HG03196 (cell line): ENCODE data around the gene KCNA4.
"Not testable (repeated sequence)": the region's sequence is repeated elsewhere in the genome, so short reads cannot be mapped to it uniquely, and the experiment has no call there.

Source experiments
- ATAC-seq: cut with Tn5 transposase; IDR thresholded peaks from one replicate; pipeline ENCODE4 v1.9.1; 2021; ENCODE audit not compliant: unreplicated experiment

Gene KCNA4

DNA sequence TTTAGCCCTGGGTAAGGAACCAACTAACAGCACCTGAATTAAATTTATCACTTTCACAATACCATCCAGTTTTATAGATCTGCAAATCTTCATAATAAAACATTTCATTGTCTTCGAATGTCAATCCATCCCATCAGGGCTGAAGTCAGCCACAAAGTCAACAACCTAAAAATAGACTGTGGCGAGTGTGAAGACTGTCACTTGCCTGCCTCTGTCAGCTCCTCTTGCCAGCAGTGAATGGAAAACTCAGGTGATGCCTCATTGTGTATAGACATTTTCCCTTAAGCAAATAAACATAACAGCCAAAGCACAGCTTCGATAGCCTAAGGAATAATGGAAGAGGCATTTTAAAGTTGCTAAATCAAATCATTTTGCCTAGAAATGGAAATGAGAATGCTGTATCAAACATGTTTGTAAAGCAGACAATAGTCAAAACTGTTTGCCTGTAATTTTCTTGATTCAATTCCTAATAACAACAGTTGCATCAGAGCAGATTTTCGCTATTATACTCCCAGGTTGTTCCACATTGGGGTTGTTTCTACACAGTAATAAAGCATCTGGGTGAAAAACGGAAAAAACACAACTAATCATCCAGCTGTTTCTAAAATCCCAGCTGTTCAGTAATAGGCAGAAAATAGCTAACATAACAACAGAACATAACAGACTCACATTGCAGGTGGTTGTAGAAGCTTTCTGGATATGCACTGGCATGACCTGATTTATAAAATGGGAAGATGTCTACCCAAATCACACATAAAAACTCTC, 15.7 kb downstream of the KCNA4 start:
- no peak for ATAC-seq

DNA sequence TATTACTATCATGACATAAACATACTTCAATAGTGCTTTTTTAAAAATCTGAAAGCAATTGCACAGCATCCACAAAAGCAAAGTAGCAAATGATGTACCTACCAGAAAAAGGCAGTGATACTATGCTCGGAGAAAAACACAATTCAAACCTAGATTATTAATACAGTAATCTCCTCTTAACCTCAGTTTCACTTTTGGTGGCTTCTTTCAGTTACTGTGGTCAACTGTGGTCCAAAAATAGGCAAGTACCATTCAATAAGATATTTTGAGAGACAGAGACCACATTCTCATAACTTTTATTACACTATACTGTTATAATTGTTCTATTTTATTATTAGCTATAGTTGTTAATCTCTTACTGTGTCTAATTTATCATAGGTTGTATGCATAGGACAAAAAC, 20.8 kb downstream of the KCNA4 start:
- ATAC-seq, result no peak

DNA sequence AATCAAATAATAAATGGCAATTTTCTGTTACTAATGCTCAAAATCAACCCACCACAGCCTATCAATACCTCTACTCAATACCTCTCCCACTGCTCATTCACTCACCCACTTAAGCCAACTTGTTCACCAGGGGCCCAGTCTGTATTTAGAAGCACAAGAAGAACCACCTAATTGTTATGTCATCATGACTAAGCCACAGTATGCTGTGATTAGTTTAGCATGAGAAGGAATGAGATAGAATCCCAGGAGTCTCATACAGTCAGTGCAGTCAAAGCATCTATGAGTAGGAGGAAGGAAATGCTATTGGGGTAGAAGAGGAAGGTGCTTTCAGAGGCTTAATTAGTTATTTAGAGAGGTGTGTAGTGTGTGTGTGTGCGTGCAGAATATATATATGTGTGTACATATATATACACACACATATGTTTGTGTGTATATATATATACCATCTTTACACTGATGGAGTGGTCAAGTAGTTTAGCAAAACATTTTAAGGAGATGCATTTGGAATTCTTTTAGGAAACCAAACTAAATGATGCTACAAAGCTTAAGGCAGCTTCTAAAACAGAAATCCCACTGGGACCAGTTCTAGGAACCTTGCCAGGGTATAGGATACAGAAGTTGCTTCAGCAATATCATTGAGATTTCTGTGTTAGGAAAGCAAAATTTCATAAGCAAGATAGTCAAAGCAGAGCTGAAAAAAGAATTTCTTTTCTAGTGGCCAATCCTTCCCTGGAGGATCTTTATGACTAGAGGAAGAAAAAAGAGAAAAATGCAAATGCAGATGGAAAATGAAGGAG, 27.5 kb downstream of the KCNA4 start:
- no peak for ATAC-seq

DNA sequence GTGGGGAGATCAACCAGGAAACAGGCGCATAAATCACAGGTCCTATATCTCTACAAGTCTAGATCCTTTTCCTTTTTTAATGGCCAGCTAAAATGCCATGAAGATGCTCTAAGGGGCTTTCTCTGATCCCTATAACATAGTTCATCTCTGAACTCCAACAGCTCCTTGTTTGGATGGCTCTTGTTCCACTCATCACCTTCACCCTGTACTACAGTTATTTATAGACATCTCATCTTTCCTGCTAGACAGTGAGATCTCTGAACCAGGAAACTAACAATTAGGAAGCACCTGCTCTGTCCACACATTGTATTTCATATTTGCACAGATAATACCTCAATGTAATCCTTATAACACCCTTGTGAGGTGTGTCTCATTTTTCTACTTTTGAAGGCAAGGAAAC, 31.6 kb downstream of the KCNA4 start:
- no peak for ATAC-seq

DNA sequence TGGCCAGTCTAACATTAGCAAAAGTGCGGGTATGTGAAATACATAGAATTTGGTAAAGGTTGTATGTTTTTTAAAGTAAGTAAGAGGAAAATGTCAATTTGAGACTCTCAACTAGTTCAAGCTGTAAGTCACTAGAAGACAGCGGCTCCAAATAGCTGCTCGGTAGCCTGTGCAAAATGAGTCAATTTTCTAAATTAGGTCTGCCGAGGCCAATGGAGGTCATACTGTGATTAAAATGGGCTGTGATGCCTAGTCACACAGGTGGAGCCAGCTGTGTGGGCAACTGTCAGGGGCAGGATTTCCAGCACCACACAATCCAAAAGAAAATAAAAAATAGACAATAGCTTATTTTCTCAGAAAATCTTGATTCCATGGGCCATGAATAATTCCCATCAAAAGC, 32.3 kb downstream of the KCNA4 start:
- ATAC-seq, result no peak

DNA sequence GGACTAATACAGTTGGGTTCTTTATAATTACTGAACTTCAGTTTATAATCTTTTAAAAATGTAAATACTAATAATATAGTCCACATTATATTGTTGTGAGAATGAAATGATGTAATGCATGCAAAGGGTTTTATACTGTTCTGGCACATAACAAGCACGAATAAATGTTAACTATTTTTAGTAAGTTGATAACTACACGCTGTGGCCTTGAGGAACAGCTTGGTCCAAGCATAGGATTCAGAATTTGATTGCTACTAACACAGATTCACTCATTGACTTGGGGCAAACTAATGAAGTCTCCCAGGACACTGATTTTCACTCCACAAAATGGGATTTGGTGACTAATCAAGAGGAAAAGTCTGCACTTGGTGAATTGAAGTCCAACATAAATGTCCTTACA, 38.3 kb downstream of the KCNA4 start:
- ATAC-seq, result no peak

DNA sequence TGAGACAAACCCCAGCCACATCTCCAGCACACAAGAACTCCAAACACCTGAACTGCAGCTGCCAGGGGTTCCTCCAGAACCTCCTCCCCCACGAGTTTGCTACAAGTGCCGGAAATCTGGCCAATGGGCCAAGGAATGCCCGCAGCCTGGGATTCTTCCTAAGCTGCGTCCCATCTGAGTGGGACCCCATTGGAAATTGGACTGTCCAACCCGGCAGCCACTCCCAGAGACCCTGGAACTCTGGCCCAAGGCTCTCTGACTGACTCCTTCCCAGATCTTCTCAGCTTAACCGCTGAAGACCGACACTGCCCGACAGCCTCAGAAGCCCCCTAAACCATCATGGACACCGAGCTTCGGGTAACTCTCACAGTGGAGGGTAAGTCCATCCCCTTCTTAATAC, 41.2 kb downstream of the KCNA4 start:
- ATAC-seq, result not testable (repeated sequence)

DNA sequence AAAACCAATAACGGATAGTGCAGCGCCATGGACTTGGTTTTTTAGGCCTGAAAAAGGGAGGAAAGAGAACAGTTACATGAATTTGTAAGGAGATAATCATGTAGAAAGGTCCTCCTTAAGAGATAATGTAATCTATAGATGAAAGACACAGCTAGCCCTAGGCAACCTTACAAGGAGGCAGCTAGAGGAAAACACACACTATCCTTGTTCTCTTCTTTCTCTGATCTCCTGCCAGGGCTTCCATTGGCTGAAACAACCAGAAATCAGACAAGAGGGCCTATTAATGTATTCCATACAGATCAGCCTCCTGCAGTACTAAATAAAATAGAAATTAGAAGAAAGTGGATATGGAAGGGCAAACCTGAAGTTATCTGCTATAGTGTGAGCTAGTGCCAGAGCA, 53.0 kb downstream of the KCNA4 start:
- ATAC-seq, result no peak

DNA sequence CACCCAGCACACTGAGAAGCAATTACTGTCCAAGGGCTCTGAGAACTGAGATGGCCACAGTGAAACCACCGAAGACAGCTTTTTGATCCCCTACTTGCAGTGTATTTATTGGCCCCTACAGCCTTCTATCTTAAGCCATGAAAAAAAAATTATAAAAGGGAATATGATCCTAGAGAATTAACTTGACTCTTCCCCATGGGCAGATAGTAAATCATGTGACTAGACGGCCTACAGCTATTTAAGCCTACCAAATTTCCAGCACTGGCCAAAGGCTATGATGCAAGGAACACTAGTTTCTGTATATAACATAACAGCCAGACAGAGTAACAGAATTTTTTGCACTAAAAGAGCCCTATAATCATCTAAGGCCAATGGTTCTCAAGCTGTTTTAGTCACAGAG, 53.8 kb downstream of the KCNA4 start:
- no peak for ATAC-seq

DNA sequence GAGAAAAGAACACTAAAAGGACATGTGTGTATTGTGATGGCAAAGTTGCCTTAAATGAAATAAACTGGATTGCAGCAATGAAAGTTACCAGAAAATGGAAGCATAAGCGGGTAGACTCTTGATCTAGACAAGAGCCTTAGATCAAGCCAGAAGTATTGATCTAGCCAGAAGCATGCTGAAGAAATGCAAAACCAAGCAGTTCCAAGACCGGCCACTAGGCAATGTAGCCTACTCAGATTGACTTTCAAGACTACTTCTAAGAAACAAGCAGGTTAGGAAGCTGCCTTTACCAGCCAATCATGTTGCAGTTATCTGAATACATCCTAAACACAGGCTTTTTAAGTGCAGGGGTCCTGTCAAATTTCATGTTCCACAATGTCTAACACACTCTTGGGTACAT, 54.6 kb downstream of the KCNA4 start:
- no peak for ATAC-seq
